HG03196 (cell line): ENCODE measurements around the gene ZFYVE21.

ENCODE experiments used
- ATAC-seq: cut with Tn5 transposase; IDR thresholded peaks from one replicate; pipeline ENCODE4 v1.9.1; 2021; ENCODE audit not compliant: unreplicated experiment

Gene ZFYVE21

DNA sequence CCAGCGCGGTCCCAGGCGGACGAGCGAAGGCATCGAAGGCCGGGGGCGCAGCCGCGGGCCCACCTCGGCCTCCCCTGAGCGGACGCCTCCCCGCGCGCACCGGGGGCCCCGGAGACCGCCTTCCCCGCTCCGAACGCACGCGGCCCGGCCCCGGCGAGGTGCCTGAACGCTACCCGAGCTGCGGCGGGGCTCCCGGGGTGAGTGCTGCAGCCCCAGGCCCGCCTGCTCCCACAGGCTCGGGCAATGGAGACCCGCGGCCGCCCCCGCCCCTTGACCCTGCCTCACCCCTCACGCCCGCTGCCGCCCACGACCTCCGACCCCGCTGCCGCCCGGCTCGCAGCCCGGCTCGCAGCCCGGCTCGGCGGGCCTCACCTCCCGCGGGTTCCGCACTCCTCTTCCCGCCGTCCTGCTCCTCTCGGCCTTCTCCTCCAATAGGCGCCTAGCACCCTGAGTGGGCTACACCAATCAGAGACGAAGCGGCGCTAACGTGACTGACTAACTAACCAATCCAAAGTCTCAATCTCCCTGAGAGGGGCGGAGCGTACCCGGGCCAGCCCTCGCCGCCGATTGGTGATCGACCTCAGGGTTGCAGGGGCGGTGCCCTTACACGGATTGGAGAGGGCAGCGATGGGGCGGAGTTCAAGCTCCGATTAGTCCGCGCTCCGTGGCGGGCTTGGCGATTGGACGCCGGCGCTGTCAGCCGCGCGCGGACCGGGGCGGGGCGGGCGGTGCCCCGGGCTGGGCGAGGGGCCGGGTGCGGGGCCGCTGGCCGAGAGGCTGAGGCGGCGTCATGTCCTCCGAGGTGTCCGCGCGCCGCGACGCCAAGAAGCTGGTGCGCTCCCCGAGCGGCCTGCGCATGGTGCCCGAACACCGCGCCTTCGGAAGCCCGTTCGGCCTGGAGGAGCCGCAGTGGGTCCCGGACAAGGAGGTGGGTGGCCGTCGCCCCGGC, at the start of gene ZFYVE21, which contains the start of gene XRCC3:
Gene ZFYVE21, plus strand, starts transcription at position 759 of the 949 bp plus-strand sequence. Its CDS starts 32 bp downstream, at position 791.
Gene XRCC3, minus strand, starts transcription at position 400 of the 949 bp plus-strand sequence. CDS start 4,364 bp downstream, outside the sequence.
- ATAC-seq, result peak; percentile 93

- ATAC-seq, result no peak
Observed at GRCh38 chr14:103667671-103668070, 47.9 kb upstream of the ZFYVE21 start.

DNA sequence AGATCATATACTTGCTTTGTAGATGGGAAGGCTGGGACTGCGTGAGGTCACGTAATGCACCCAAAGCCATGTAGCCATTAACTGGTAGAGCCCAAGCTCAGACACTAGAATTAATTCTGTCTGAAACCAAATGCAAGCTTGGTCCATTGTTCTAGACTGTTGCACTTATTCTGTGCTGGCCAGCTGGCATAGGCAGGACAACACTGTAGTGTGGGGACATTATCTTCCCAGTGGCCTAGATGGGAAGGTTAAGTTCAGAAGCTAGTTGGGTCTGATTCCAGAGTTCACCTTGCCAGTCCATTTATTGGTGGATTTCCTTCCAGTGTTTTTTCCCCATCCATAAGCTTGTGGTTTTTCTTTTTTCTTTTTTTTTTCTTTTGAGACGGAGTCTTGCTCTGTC, 47.5 kb upstream of the ZFYVE21 start:
- ATAC-seq, result no peak

DNA sequence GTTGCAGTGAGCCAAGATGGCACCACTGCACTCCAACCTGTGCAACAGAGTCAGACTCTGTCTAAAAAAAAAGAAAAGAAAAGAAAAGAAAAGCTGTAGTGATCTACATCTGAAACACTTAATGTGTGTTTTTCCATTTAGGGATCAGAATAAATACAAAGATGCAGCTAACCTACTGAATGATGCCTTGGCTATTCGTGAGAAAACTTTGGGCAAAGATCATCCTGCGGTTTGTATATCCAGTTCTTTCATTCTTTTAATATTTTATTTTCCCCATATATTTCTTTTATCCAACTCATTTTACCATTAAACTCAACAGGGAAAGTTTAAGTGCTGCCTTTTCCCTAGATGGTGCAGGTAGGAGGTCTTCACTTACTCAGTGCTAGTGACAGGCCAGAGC, 46.2 kb upstream of the ZFYVE21 start:
- no peak for ATAC-seq

DNA sequence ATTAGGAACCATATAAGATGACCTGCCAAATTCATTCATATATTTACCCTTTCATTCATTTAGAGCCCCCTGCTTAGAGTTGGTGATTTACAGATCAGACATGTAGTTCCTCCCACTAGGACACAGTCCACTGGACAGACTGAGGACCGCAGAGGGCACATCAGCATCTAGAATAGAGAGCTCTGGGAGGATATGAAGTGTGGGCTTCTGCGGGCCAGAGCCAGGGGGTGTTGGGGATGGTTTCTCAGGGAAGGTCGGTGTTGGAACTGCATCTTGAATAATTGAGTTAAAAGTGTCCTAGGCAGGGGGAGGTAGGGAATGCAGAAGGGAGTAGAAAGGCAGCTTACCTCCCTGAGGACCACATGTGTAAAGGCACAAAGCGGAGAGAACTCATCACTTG, 43.7 kb upstream of the ZFYVE21 start:
- ATAC-seq, result no peak

GRCh38 chr14:103675957-103676356, 39.7 kb upstream of the ZFYVE21 start:
- ATAC-seq, result no peak

DNA sequence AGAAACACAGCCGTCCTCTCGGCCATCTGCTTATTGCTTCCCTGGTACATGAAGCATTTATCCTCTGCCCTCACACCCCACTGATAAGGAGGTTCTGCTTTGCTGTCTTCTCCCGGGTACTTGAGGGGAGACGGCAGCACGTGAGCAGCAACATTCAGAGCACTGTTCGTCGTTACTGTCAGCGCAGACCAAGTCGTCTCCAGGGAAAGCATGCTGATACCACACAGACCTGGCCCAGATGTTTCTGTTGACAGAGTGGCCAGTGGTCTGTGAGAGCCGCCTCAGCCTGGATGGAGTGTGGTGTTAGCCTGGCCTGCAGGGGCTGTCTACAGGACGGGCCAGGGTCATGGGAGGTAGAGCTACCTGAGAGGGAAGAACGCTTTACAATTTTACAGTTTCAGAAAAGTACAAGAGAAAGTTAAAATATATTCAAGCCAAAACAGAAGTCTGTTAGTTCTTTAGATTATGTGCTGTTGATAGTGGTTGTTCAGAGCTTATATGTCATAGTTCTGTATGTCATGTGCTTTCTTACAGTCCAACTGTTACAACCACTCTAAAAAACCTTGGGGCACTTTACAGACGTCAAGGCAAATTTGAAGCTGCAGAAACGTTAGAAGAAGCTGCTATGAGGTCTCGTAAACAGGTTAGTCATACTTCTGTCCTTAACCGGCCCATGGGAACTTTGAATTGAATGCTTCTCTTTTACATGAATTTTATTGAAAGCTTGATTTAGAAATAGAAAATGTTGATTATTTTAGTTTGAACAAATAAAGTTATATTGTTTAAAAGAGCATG, 38.5 kb upstream of the ZFYVE21 start:
- no peak for ATAC-seq

- no peak for ATAC-seq
Observed at GRCh38 chr14:103679351-103679750, 36.3 kb upstream of the ZFYVE21 start.

GRCh38 chr14:103680491-103681231, 34.9 kb upstream of the ZFYVE21 start:
- no peak for ATAC-seq

- no peak for ATAC-seq
Observed at GRCh38 chr14:103683139-103683538, 32.5 kb upstream of the ZFYVE21 start.

DNA sequence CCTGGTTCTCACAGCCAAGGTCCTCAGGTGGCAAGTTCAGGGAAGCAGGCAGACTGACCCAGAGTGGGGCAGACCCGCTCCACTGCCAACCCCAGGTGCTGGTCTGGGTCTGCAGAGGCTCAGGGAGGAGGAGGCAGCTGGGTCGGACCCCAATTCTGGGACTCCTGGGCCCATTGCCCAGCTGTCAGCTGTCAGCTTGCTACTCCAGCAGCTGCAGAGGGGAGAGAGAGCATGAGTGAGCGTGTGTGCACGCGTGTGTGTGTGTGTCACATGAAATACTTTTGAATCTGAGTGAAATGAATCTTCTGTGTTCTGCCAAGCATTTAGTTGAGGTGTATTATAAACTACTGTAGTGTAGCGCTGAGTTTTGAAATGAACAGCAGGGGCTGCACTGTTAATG, 31.1 kb upstream of the ZFYVE21 start:
- no peak for ATAC-seq

DNA sequence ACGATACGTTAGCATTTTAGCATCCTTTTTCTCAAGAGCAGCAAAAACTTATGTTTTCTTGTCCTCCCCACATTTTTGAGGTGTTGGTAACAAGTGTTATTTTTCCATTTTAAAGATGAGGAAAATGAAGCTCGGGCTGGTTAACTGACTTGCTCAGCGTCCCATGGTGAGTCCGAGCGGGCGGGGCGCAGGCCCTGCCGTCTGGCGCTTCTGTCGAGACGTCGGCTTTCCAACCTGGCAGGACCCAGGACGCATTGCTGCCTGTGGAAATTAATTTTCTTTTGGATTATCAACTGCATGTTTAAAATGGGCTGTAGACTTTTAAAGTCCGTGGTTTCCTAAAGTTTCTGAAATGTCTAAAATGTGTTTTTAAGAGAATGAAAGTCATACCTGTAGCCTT, 30.7 kb upstream of the ZFYVE21 start:
- ATAC-seq, result no peak

DNA sequence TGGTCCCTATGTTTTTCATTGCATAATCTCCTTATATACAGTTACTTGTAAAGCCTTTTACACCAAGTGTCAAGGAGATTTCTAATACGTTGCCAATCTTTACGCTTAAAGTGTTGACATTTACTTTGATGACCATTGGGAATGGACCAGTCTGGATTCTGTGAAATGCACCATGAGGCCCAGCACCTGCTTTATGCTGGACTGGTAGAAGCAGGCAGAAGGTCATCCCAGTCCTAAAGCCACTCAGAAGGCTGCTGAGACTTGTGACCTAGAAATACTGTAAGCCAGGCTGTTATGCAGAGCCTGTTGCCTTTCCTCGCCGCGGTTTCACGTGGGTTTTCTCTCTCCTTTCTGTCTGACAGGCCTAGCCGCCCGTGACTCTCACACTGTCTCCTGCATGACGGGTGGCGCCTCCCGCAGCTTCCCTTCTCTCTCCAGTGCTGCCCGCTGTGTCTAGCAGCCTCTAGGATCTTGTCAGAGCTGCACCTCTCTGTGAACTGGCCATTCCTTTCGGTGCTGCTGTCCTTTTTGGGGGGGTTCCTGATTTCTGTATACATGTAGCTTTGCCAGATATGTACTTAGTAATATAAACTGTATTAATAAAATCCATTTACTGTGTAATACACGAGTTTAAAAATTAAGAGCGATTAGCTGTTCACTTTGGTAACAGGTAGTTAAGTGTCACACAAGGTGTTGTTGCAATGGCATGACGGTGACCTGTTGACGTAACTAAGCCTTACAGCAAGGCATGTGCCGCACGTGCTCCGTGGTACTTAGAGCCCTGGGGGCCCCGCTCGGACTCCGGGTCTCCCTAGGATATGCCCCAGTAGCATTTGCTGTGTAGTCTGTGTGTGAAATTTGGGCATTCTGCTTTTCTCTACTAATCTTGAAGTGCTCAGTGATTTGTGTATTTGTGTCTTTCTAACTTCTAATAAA, 30.1 kb upstream of the ZFYVE21 start:
- no peak for ATAC-seq

- ATAC-seq, result no peak
Observed at GRCh38 chr14:103686831-103687485, 28.7 kb upstream of the ZFYVE21 start.

DNA sequence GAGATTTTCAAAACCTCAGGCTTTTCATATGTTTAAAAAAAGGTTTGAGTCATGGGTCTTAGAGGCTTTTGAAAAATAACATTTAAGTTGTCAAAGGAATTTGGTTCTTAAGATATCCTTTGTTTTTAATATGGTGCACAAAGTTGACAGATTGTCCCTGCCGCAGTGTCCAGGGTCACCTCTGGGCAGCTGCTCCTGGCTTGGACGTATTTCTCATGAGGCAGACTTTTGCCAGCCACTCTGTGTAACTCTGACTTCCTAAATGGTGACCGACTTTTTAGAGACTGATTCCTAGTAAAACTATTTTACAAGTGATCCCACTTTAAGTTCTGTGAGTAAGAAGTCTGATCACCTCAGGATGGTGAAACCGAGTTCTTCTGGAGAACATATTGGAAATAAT, 27.9 kb upstream of the ZFYVE21 start:
- no peak for ATAC-seq

DNA sequence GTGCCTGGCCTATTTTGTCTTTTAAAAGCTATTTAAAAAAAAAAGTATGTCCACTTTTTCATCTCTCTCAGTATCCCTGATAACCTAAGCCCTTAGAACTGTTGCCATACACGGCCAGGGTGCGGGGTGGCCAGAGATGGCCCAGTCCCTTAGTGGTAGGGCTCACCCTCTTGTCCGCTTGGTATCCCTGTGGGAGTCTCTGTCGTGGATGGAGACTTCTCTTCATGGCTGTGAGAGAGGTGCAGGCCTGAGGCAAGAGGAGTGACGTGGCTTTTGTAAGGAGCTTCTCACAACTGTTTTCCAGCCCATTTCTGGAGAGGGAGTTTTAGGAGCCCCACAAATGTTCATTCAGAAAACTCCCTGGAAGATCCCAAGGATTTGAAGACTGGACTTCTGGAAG, 27.2 kb upstream of the ZFYVE21 start:
- ATAC-seq, result no peak

DNA sequence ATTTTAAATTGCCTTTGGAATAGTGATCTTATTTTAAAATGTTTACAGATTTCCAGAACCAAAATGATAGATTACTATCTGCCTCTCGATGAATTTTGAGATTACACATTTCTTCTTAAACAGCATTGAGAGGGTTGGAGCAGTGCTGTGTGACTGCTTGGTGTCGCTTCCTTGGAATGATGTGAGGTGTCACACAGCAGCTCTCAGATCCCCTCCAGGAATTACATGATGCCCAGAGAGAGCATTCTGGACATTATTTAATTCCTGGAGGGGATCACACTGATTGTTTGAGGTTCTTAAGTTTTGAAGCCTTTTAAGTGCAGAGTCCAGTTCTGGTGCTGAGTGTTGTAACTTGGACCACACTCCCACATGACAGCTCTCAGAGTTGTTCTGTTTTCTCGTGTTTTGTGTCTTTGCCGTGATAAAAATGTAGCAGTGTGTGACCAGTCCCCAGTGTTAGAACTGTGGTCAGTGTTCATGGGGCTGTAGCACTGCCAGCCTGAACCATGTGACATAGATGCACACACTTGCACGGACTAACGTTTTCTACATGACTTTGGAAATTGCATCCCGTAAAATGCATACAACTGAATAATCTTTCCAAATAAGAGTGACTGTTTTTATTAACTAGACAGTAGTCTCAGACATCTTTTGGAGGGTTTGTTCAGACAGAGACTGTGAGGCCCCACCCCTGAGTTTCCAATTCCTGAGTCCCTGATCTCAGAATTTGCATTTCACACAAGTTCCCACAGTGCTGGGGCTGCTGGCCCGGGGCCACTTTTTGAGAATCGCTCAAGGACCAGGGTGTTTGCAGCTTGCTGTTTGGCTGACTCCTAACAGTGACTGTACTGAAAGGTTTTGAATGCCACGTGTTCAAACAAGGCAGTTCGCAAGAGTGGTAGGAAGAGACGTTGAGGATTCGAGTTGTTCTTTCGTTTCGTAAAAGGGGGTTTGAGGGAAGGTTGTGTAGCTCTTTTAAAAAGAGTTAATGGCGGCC, 26.4 kb upstream of the ZFYVE21 start:
- ATAC-seq, result no peak

GRCh38 chr14:103690332-103690731, 25.3 kb upstream of the ZFYVE21 start:
- no peak for ATAC-seq
